HG02852 (cell line): ENCODE data around the gene GLB1L.

ENCODE experiments used
- ATAC-seq: cut with Tn5 transposase; IDR thresholded peaks from one replicate; pipeline ENCODE4 v1.9.1; 2021; ENCODE audit warnings: mild to moderate bottlenecking, moderate library complexity; ENCODE audit not compliant: unreplicated experiment

Gene GLB1L

GRCh38 chr2:219253753-219254589, 8.7 kb upstream of the GLB1L start, which contains the start of gene TUBA4A:
TUBA4A (minus strand) TSS chr2:219253918; CDS start chr2:219253858, 60 bp downstream.
- peak; percentile 53 for ATAC-seq

DNA sequence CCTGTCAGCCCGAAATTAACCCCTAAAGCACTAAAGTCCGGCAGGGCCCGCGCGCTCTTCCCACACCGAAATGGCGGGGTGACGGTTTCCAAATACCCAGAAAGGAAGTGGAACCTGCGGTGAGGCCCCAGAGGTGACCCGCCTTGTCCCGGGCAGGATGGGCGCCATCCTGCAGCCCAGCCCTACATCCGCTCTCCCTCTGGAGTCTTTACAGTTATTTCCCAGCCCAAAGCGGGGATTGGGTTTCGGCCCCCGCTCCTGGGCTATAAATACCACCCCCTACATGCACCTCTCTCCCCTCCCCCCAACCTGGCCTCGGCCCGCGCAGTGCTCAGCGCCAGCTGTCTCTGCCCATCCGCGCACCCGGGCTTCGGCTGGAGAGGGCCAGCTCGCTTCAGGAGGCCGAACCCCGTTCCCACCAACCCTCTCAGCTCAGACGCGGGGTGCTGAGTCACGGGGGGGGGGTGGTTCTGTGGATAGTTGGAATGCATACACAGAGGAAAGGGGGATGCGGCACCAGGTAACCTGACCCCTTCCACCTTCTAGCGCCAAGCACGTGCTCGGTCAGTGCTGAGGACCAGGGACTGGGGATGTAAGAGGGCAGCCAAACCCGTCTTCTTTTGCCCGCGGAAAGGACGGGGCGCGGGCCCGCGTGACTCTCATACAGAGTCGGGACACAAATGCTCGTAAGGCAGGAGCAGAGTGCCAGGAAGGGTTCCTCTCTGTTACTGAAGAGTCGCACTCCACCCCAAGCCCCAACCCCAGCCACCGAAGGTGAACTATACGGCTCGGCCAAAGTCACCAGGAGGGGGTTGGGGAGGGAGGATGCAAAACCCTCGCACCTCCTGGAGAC, 7.9 kb upstream of the GLB1L start, which contains the start of gene TUBA4B:
TUBA4B (plus strand) TSS at position 344 of the 853 bp plus-strand sequence; CDS start at position 509, 165 bp downstream.
- peak; percentile 21 for ATAC-seq

- ATAC-seq, result no peak
These were observed 7.3 kb upstream of the GLB1L start for GRCh38 chr2:219252570-219252899.

GRCh38 chr2:219252084-219252483, 6.8 kb upstream of the GLB1L start:
- no peak for ATAC-seq

- no peak for ATAC-seq
These were observed 6.4 kb upstream of the GLB1L start for GRCh38 chr2:219251656-219252055.

GRCh38 chr2:219250049-219250781, 5.0 kb upstream of the GLB1L start:
- no peak for ATAC-seq

DNA sequence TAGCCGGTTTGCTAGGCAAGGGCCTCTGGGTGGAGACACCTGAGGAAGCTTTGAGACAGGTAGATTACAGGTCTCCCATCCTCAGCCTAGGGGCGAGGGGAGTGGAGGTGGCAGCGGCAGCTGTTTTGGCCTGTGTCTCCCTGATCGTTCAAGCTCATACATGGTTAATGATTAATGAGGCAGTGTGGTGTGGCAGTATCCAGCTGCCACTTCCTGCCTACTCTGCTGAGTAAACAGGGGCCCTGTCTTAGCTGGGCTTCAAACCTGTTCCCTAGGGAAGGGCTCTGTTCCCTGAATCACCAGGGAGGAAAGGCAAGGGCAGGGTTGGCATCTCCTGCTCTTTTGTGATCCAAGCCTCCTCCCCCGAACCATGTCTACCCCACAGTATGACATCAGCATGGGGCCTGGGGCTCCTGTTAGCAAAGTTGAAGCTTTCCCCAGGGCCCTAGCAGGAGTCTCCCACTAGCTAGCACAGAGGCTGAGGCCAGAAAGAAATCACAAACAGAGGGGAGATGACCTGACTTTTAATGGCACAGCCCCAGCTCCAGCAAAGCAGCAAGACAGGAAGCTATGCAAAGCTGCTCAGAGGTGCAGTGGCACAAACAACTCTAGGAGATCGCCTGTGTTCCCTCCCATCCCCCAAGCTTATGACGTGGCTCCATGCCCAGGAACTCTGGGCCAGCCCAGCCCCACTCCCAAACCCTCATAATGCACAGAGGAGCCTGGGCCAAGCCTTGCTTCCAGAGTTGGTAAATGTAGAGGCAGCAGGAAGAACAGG, 4.1 kb upstream of the GLB1L start:
- no peak for ATAC-seq

GRCh38 chr2:219248845-219249202, 3.6 kb upstream of the GLB1L start:
- no peak for ATAC-seq

DNA sequence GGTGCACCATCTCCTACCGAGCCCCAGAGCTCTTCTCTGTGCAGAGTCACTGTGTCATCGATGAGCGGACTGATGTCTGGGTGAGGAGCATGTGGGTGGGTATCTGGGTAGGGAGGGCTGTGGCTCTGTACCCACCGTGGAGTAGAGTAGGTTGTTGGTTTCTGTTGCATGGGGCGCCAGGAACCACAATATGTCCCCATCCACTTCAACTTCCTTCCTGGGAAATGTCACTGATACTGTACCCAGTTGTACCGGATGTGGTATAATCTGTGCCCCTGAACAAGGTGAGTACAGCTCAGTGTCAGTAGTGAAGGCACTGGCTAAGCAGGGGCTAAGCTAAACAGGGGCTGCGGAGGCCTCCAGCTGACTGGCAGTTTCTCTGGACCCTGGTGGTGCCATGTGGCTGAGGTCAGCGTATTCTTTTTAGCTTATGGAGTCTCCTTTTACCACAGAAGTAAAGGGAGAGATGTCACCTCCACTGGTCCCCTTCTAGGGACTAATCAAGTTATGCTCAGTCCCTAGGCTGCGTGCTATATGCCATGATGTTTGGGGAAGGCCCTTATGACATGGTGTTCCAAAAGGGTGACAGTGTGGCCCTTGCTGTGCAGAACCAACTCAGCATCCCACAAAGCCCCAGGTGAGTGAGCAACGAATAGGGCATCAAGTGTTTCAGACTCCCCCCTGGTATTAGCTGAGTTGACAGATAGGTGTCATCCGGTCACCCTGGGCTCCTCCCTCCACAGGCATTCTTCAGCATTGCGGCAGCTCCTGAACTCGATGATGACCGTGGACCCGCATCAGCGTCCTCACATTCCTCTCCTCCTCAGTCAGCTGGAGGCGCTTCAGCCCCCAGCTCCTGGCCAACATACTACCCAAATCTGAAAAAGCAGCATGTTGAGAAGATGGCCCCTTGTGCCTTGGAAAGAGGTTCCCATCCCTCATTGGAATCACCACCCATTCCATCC, 2.7 kb upstream of the GLB1L start:
- ATAC-seq, result no peak

- no peak for ATAC-seq
These were observed 1.3 kb upstream of the GLB1L start for GRCh38 chr2:219246559-219246958.

DNA sequence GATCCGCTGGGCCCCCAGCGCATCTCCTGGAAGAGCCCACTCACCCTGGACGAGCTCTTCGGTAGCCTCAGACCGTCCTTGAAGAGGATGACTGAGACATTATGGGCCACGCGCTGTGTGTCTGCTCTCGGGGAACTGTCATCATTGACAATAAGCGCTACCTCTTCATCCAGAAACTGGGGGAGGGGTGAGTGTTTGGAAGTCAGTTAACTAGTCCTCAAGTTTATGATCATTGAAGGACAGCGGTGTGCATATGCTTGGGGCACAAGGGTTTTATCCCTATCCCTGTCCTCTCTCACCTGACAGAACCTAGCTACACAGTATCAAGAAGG, 621 bp upstream of the GLB1L start:
- no peak for ATAC-seq

GRCh38 chr2:219244789-219245147, 476 bp downstream of the GLB1L start:
- ATAC-seq, result no peak

GRCh38 chr2:219243291-219243761, 1.9 kb downstream of the GLB1L start:
- ATAC-seq, result no peak

DNA sequence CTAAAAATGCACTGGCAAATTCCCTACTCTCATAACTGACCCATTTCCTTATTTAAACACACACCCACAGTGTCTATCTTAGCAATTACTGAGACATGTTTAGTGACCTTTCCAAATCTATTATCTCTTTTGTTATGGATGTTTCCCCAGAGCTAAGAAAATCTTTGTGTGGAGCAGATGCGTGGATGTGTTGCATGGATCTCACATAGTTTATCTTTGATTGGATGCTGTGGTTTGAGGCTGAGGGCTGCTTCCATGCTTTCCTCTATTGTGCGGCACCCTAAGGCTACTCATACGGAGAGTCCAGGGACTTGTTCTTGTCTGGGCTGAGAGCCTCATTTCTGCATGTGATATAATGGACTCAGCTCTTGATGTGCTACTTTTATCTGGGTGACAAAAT, 10.9 kb downstream of the GLB1L start:
- no peak for ATAC-seq

- no peak for ATAC-seq
These were observed 15.1 kb downstream of the GLB1L start for GRCh38 chr2:219230059-219230540.

DNA sequence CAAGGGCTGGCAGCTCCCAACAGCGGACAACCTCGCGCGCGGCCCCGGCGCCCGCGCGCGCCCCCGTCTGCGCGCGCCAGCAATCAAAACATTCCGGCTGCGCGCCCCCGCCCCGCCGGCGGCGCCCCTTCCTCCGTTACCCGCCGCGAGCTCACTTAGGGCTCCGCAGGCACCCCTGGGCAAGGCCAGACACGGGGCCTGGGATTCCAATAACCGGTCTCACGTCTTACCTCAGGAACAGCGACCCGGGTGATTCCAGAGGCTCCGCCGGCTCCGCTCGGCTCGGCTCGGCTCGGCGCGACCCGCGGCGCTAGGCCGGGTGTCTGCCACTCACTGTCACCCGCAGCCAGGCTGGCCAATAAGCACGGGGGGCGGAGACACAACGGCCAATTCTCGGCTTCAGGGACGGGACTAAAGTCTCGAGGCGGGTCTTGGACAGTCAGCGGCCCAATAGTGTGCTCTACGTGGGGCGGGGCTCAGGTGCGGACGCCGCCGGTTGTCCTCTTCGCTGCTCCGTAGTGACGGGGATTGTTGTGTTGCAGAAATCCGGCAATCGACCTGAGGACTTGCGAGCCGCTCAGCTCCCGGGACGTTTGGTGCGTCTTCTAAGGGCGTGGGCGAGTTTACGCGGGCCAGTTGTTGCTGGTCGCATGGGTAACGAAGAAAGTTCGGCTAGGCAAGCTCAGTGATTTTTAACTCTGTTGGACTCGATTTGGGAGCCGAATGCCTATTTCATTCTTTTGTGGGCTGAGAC, 15.8 kb downstream of the GLB1L start, which contains the start of the genes ANKZF1 and ATG9A:
ANKZF1 (plus strand) TSS at position 502 of the 754 bp plus-strand sequence. CDS start 452 bp downstream, outside the sequence.
ATG9A (minus strand) TSS at position 332 of the 754 bp plus-strand sequence. CDS start 1,612 bp downstream, outside the sequence.
- peak; percentile 98 for ATAC-seq

DNA sequence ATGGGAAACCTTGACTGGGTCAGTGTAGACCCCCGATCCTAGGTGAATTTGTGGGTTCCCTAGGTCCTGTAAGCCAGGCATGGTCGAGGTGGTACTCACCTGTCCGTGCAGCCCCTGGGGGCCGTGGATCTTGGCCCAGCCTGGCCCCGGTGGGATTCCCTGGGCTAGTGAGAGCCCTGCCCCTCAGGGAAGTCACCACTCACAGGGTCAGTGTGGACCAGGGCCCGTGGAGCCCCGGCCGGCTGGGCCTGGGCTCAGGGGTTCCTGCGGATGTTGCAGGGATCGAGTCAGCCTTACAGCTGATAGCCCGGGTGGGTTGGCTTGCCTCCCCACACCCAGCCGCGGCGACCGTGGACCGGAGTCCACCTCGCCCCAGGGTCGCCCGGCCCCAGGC, 16.3 kb downstream of the GLB1L start:
- peak; percentile 15 for ATAC-seq
